Activated T-cell treated with anti-CD3 and anti-CD28 coated beads, Interleukin-2, amount 50 U/mL, for 4 hours (primary cell): ENCODE data around the gene OTUD7B. TPM values are rescaled to one million over a fixed set of nuclear protein-coding genes. Genes with fewer than 3 reads are reported as not detected.
A peak's percentile ranks its signal among the peaks of the same experiment; 100 is the strongest.

Source experiments
- ATAC-seq, 2 donors: fragments of 200-7000 bp; cut with Tn5 transposase; one replicate each; pipeline ENCODE4 v1.10.0; 2021
- DNase-seq: peaks from one replicate; pipeline ENCODE4 v3.0.0-alpha.2; 2020
- H3K27me3 Mint-ChIP-seq: one replicate; pipeline ENCODE4 v1.8.0; 2021; ENCODE audit warnings: low read depth, mixed read lengths
- H3K36me3 Mint-ChIP-seq: one replicate; pipeline ENCODE4 v1.8.0; 2022; ENCODE audit warnings: mixed read lengths; ENCODE audit not compliant: insufficient read depth
- H3K4me1 Mint-ChIP-seq: one replicate; pipeline ENCODE4 v1.8.0; 2021; ENCODE audit warnings: low read depth, mixed read lengths
- H3K4me3 Mint-ChIP-seq: one replicate; pipeline ENCODE4 v1.8.0; 2021; ENCODE audit warnings: mild to moderate bottlenecking, moderate library complexity, mixed read lengths
- H3K9me3 Mint-ChIP-seq: one replicate; pipeline ENCODE4 v1.8.0; 2021; ENCODE audit warnings: mixed read lengths
- total RNA-seq, 3 donors: library from RNA; stranded (reverse); gene quantifications; one replicate each; pipeline ENCODE4 v1.2.1, GENCODE V29; 2021

The OTUD7B gene
- total RNA-seq, 3 donors from 2014 or later = 40.5 to 48.2 (median 43.2) TPM

DNA sequence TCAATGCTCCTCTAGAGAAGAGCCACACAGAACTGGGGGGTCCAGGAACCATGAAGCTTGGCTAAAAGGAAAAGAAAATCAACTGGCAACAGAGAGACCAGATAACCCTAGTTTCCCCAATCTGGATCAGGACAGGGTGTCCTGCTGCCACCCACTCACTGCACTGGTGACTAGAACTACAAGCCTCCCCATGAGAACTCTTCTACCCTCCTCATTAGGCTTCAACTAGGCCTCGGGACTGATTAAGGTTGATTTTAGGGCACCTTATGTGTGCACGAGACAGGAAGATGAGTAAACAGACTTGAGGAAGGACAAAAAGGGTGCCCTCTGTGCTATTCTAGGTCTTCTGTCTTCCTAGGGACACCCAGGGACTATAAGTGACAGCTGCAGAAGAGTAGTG lies 80.7 kb downstream of the OTUD7B start:
- no peak for DNase-seq
- peaks cover 2% of the 10 kb centered on the region for H3K27me3 Mint-ChIP-seq
- peaks cover 37% of the 10 kb centered on the region for H3K4me1 Mint-ChIP-seq
- ATAC-seq = no peak
- no peak overlapping the region for H3K4me3 Mint-ChIP-seq
- peaks cover 19% of the 10 kb centered on the region for H3K36me3 Mint-ChIP-seq
- no peaks in the 10 kb centered on the region for H3K9me3 Mint-ChIP-seq

DNA sequence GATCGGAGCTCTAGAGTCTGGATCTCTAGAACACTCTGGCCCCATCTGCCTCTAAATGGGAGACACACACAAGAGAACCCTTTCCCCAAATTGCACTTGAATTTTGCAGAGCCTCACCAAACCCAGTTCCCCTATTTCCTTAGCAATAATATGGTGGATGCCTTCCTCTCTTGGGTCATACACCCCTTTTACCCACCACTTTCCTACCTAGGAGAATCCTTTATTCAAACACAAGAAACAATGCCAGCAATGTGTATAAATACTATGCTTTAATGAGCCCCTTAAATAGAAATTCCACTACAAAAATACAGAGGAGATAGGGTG lies 82.2 kb downstream of the OTUD7B start:
- ATAC-seq (no peak), DNase-seq (no peak)
- Mint-ChIP-seq H3K36me3 (peaks cover 31% of the 10 kb centered on the region), H3K9me3 (no peaks in the 10 kb centered on the region), H3K27me3 (no peaks in the 10 kb centered on the region), H3K4me1 (peaks cover 44% of the 10 kb centered on the region), H3K4me3 (peak overlapping the region; percentile 99)

DNA sequence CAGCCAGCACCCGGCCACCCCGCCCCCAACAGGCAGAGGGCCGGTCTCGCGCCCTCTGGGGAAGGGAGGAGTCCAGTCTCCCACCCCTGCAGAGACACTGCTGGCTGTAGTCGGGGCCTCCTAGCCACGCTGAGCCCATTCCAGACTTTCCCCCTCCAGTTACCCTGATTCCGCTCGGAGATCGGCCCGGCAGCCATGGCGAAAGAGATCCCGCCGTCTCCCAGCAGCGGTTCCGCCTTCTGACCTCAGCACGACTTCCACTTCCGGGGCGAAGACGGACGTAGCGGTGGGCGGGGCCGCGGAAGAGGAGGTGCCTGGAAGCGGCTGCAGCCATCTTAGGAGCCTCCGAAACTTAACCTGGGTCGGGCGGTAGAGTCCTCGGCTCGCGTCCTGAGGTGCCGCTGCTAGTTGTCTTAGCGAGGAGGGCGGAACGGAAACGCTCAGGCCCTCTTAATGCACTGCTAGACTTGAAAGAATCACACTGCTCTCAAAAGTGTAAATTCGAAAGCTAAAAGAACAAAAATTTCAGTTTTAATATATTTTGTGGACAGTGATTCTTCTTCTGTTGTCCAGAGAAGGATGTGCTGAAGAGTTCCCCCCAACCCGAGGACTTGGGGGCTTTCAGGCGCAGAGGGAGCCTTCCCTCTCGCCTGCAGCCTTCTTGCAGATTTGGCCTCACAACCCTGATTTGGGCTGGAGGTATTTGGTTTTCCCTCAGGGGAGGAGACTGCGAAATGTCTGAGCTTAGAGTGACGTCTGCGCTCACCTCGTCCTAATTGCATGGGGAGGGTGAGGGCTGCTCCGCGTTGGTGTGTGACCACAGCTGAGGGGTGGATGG lies 82.7 kb downstream of the OTUD7B start, which contains the start of gene SF3B4:
SF3B4 (minus strand) TSS at position 241 of the 838 bp plus-strand sequence; CDS start at position 197, 44 bp downstream.
- peaks cover 36% of the 10 kb centered on the region for H3K36me3 Mint-ChIP-seq
- no peaks in the 10 kb centered on the region for H3K27me3 Mint-ChIP-seq
- ATAC-seq = peak; percentile 99
- H3K4me1 Mint-ChIP-seq = peaks cover 46% of the 10 kb centered on the region
- peak within 1 kb of the TSS; percentile 99 for H3K4me3 Mint-ChIP-seq
- H3K9me3 Mint-ChIP-seq = no peaks in the 10 kb centered on the region
- peak; percentile 93 for DNase-seq

DNA sequence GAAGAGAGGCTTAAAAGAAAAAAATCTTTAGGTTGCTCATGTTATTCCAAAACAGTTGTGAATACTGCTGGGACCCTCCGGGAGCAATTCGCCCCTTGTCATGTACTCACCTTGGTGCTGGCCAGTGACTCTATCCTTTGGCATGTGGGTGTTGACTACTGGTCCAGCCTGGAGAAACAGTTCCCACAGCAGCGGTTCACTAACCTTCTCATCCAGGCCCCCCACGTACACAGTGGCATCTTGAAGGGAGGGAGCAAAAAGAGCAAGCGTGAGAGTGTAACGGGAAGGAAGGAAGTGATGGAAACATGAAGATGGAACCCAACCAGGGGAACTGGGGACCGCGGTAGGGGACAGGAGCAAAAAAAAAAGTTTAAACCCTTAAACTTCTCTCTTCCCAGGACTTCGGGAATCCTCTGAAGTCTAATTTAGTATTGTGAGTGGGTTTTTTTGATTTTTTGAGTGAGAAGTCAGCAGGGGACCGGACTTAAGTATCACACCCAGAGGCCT lies 83.4 kb downstream of the OTUD7B start:
- Mint-ChIP-seq H3K9me3 (no peaks in the 10 kb centered on the region), H3K36me3 (peaks cover 42% of the 10 kb centered on the region), H3K4me1 (peaks cover 46% of the 10 kb centered on the region), H3K4me3 (peak overlapping the region; percentile 99), H3K27me3 (no peaks in the 10 kb centered on the region)
- no peak for ATAC-seq
- DNase-seq = no peak

DNA sequence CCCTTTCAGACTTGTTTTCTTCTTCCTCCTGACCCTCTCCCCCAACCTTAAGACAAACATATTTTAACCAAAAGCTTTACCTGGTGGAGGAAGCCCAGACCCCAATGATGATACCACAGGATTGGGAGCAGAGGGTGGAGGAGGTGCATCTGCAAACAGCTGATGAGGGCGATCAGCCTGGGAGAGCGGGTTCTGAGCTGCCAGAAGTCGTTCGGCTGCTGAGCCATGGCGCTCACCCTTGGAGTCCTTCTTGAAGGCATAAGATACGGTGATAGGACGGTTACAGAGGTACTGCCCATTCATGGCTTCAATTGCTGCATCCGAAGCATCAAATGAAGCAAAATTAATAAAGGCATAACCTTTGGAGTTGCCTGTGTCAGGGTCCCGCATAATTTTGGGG lies 84.2 kb downstream of the OTUD7B start:
- DNase-seq (no peak), ATAC-seq (no peak)
- Mint-ChIP-seq H3K4me3 (peak overlapping the region; percentile 99), H3K36me3 (peaks cover 48% of the 10 kb centered on the region), H3K9me3 (no peaks in the 10 kb centered on the region), H3K27me3 (no peaks in the 10 kb centered on the region), H3K4me1 (peaks cover 42% of the 10 kb centered on the region)

DNA sequence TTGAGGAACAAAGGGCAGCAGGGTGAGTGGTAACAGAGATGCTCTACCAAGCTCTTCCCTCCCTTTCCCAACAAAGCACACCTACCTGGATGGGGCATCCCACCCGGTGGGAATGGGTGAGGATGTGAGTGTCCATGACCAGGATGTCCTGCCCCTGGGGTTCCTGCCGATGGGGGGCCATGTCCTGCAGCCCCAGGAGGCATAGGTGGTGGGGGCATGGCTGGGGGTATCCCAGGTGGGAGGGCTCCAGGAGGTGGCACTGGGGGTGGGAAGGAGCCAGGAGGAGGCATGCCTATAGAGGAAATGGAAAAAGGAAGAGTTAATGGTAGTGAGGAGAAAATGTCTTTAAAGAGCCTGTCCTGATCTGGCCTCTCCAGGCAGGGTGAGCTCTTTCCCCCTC lies 84.8 kb downstream of the OTUD7B start:
- DNase-seq (no peak), ATAC-seq (no peak)
- no peaks in the 10 kb centered on the region for H3K27me3 Mint-ChIP-seq
- H3K4me1 Mint-ChIP-seq = peaks cover 40% of the 10 kb centered on the region
- H3K4me3 Mint-ChIP-seq = peak overlapping the region; percentile 99
- peaks cover 48% of the 10 kb centered on the region for H3K36me3 Mint-ChIP-seq
- no peaks in the 10 kb centered on the region for H3K9me3 Mint-ChIP-seq

DNA sequence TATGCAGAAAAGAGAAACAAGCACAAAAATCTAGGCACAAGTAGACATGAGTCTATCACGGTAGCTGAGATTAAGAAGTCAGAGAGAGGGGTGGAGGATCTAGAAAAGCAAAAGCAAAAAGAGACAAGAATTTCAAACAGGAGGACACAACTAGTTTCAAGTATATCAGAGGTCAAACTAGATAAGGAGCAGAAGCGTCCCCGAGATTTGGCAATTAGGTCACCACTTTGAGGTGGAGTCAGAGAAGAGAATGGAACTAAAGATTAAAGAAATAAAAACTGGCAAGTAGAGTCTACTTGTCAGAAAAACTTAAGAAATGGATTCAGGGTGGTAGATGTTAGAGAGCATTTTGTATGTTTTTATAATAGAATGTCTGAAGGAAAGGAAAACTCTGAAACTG lies 85.2 kb downstream of the OTUD7B start:
- Mint-ChIP-seq H3K9me3 (no peaks in the 10 kb centered on the region), H3K4me3 (peak overlapping the region; percentile 99), H3K36me3 (peaks cover 48% of the 10 kb centered on the region), H3K27me3 (no peaks in the 10 kb centered on the region), H3K4me1 (peaks cover 40% of the 10 kb centered on the region)
- DNase-seq = no peak
- ATAC-seq = no peak

DNA sequence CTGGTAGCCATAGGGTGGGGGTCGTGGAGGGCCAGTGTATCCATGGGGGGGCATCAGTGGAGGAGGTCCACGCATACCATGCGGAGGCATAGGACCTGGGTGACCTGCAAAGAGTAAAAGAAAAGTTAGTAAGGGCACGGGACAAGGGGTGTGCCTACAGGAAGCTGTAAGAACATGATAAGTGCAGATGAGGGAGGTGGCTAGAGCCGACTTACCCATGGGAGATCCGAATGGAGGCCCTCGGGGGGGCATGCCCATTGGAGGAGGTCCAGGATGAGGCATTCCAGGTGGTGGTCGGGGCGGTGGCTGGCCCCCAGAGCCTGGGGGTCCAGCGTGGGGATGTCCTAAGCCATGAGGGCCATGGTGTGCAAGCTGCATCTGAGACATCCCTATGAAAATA lies 86.9 kb downstream of the OTUD7B start:
- Mint-ChIP-seq H3K9me3 (no peaks in the 10 kb centered on the region), H3K36me3 (peaks cover 48% of the 10 kb centered on the region), H3K4me3 (no peak overlapping the region), H3K27me3 (no peaks in the 10 kb centered on the region), H3K4me1 (peaks cover 36% of the 10 kb centered on the region)
- ATAC-seq = no peak
- DNase-seq = no peak

DNA sequence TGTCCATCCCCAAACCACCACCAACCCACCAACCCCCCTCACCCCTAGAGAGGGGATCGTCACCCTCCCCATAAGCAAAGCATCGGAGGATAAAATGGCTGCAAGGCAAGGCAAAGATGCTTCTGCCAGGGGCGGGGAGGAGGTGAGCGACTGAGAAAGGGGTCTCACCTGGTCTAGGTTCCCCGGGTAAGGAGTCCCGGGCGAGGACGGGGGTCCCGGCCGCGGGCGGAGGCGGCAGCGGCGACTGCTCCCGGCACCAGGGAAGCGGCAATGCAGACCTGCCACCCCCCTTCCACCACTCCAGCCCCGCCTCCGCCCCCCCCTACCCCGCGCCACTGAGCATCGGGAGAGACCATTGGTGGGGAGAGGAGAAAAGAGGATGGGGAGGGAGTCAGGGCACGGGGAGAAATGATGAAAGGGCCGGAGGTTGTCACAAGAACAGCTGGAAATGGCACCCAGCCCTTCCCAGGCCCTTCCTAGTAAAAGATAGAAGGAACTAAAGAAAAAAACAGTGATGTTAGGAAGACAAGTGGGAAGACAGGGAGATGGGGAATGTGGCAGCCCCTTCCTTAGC lies 92.9 kb downstream of the OTUD7B start, which contains the start of gene SV2A:
SV2A (minus strand) TSS at position 274 of the 574 bp plus-strand sequence. CDS start 4,004 bp downstream, outside the sequence.
- peak; percentile 31 for DNase-seq
- Mint-ChIP-seq H3K4me1 (peaks cover 29% of the 10 kb centered on the region), H3K4me3 (peak within 1 kb of the TSS; percentile 84), H3K9me3 (no peaks in the 10 kb centered on the region), H3K27me3 (peaks cover 3% of the 10 kb centered on the region), H3K36me3 (peaks cover 12% of the 10 kb centered on the region)
- ATAC-seq = peak; percentile 77 to 83

DNA sequence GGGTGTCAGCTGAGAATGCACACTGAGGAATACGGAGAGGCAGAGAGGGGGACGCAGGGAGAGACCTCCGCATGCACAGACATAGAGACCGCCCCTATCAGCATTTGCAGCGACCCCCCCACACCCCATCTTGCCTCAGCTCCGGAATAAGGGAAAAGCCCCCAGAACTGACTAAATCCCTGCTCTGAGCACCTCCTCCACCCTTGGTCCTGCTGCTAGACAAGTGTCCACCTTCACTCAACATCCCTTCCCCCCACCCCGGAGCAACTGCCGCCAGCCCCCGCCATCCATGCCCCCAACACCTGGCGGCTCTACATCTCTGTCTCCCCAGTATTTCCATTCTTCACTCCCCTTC lies 93.7 kb downstream of the OTUD7B start:
- DNase-seq (no peak), ATAC-seq (peak in 1 of 2 donors; percentile 3)
- Mint-ChIP-seq H3K4me1 (peaks cover 29% of the 10 kb centered on the region), H3K9me3 (no peaks in the 10 kb centered on the region), H3K36me3 (peaks cover 4% of the 10 kb centered on the region), H3K4me3 (peak overlapping the region; percentile 84), H3K27me3 (peaks cover 3% of the 10 kb centered on the region)

DNA sequence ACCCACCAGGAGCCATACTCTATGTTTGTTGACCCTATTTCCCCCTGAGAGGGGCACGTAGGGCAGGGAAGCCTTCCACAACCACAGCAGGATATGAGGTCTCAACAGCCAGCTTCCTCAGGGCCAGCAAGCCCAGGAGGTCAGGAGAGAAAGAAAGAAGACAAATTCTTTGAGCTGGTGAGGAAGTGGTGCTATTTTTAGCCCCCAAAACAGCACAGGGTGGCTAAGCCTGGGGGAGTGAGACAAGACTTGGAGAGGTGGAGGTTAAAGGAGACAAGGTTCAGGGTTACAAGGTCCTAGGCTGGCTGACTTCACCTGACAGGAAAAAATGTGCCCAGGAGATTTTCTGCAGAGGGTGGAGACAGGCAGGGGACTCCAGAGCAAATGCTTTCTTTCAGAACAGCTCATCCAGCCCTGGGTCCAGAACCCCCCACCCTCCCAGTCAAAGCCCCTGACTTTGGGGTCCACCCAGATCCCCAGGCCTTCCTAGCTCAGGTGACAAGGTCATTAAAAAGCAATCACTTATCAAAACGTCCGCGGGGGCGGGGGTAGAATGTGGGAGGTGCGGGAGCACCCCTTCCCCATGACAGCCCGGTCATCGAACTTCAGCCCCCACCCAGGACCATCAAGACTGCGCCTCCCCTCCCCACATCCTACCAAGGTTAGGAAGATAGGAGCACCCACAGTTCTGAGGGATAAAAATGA lies 94.2 kb downstream of the OTUD7B start:
- H3K27me3 Mint-ChIP-seq = peaks cover 3% of the 10 kb centered on the region
- H3K4me3 Mint-ChIP-seq = peak overlapping the region; percentile 84
- no peaks in the 10 kb centered on the region for H3K36me3 Mint-ChIP-seq
- H3K4me1 Mint-ChIP-seq = peaks cover 29% of the 10 kb centered on the region
- no peak for DNase-seq
- no peak for ATAC-seq
- no peaks in the 10 kb centered on the region for H3K9me3 Mint-ChIP-seq

DNA sequence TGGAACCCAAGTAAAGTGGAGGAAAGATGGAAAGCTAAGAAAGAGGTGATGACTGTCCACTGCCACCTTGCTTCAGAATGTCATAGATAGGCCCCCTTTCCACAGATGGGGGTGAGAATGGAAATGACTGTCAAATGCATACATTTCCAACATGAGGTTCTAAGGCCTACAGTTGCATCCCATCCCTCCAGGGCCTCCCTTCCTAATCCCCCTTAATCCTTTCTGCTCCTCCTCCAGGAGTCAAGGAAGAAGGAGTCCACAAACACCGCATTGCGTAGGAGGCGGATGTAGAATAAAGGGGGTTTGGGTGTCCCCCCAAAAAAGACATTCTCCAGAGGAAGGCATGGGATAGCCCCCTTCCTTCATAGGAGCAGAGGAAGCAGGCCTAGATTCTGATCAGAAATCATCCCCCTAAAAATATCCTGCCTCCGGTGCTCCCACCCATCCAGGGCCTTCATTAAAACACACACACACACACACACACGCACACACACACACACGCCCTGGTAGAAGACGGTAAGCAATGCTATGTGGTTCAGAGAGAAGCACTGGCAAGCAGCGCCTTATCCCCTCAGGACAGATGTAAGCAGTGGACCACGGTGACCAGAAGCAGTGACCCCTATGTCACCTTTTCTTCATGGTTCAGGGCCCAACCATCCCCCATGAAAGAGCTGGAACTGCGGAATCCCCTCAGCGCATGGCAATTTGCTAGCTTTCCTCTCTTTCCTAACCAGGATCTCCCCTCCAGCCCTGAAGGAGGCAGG lies 94.9 kb downstream of the OTUD7B start:
- Mint-ChIP-seq H3K9me3 (no peaks in the 10 kb centered on the region), H3K4me3 (peak overlapping the region; percentile 84), H3K36me3 (no peaks in the 10 kb centered on the region), H3K27me3 (peaks cover 3% of the 10 kb centered on the region), H3K4me1 (peaks cover 29% of the 10 kb centered on the region)
- ATAC-seq = no peak
- no peak for DNase-seq

DNA sequence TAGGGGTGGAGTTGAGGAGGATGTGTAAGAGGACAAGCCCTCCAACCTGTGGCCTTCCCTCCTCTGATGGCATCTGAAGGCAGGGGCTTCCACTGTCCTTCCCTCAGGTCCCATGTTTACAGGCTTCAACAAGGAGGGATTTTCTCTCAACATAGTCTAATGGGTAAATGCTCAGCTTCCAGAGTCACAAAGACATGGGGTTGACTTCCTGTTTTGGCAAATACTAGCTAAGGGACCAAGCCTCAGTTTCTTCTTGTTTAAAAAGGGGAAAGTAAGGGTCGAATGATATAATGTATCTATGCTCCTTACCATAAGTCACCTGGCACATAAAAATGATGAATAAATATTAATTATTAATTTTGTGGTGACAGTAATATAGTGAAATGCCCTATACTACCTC lies 96.0 kb downstream of the OTUD7B start:
- no peaks in the 10 kb centered on the region for H3K36me3 Mint-ChIP-seq
- peaks cover 3% of the 10 kb centered on the region for H3K27me3 Mint-ChIP-seq
- no peak for ATAC-seq
- no peak for DNase-seq
- no peaks in the 10 kb centered on the region for H3K9me3 Mint-ChIP-seq
- H3K4me3 Mint-ChIP-seq = no peak overlapping the region
- H3K4me1 Mint-ChIP-seq = peaks cover 29% of the 10 kb centered on the region

DNA sequence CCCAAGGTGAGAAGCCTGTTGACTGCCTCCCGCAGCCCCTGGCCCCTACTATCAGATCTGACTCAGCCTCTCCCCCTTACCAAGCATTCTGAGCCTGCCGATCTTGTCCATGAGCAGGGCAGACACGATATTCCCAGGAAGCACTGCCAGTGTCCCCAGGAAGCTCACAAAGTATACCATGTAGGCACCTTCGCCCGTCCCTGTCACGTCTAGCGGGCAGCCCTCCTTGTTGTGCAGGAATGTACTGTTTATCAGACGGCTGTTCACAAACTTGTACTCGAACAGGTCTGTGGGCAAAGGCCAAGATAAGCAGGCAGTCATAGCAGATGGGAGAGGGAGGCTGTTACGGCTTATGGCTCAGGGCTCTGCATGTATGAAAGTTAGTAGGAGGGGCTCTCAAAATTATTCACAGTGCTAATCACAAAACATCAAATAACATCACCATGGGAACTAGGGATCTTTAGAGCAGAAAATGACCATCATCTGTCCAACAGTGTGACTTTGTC lies 103.9 kb downstream of the OTUD7B start:
- ATAC-seq (no peak), DNase-seq (no peak)
- Mint-ChIP-seq H3K4me3 (no peak overlapping the region), H3K9me3 (no peaks in the 10 kb centered on the region), H3K36me3 (peaks cover 7% of the 10 kb centered on the region), H3K27me3 (no peaks in the 10 kb centered on the region), H3K4me1 (no peaks in the 10 kb centered on the region)
